CD14-positive monocyte (primary cell): ENCODE measurements around the gene IGF2R. TPM values are rescaled to one million over a fixed set of nuclear protein-coding genes. Genes with fewer than 3 reads are reported as not detected.

Source experiments
- DNase-seq, 3 donors: peaks; one replicate each; pipeline ENCODE4 v3.0.0-alpha.2; 2011 to 2022
- H2AFZ ChIP-seq: 2 replicates; pipeline ENCODE4 v1.6.0; 2012; ENCODE audit warnings: mild to moderate bottlenecking, low read depth, low read length, inconsistent platforms; ENCODE audit not compliant: insufficient read depth, poor library complexity, severe bottlenecking
- H3K27ac ChIP-seq, 2 donors: 1 replicate in 1 of 2; 2 replicates in 1 of 2; pipeline ENCODE4 v1.5.1; 2012 to 2013; ENCODE audit warnings: low read length in 2 of 2, control low read depth in 1 of 2, inconsistent platforms in 1 of 2, low read depth in 1 of 2, mild to moderate bottlenecking in 1 of 2
- H3K27me3 ChIP-seq, 2 donors: one replicate each; pipeline versions ENCODE4 v1.6.0 to v1.6.1; 2011 to 2013; ENCODE audit warnings: low read length in 2 of 2; ENCODE audit not compliant: control insufficient read depth in 2 of 2, insufficient read depth in 2 of 2
- H3K36me3 ChIP-seq, 2 donors: replicated peaks in 1 of 2; 1 replicate in 1 of 2; 2 replicates in 1 of 2; pipeline versions ENCODE4 v1.5.1 to v1.6.1; 2012 to 2013; ENCODE audit warnings: low read length in 2 of 2, control low read depth in 1 of 2, inconsistent platforms in 1 of 2, mild to moderate bottlenecking in 1 of 2; ENCODE audit not compliant: insufficient read depth in 2 of 2, control insufficient read depth in 1 of 2
- H3K4me1 ChIP-seq, 2 donors: 1 replicate in 1 of 2; 2 replicates in 1 of 2; pipeline versions ENCODE4 v1.5.1 to v1.6.1; 2012 to 2013; ENCODE audit warnings: low read length in 2 of 2, control low read depth in 1 of 2, inconsistent platforms in 1 of 2, mild to moderate bottlenecking in 1 of 2, moderate library complexity in 1 of 2; ENCODE audit not compliant: insufficient read depth in 2 of 2, control insufficient read depth in 1 of 2
- H3K4me2 ChIP-seq: replicated peaks from 2 replicates; pipeline ENCODE3; 2012; ENCODE audit warnings: low read length, moderate library complexity, mild to moderate bottlenecking; ENCODE audit not compliant: poor library complexity, severe bottlenecking; ENCODE audit errors: extremely low read depth
- H3K4me3 ChIP-seq, 3 experiments: fragments of 200-600 bp in 1 of 3; sonication (generic) in 1 of 3; replicated peaks in 1 of 3; 1 replicate in 2 of 3; 2 replicates in 1 of 3; pipeline ENCODE4 v1.5.1; 2011 to 2013; ENCODE audit warnings: low read length in 3 of 3, mild to moderate bottlenecking in 3 of 3, control low read depth in 2 of 3, low read depth in 2 of 3, inconsistent platforms in 1 of 3, moderate library complexity in 1 of 3
- H3K79me2 ChIP-seq: 2 replicates; pipeline ENCODE4 v1.6.0; 2012; ENCODE audit warnings: mild to moderate bottlenecking, control low read depth, inconsistent platforms, low read length, moderate library complexity; ENCODE audit not compliant: insufficient read depth
- H3K9ac ChIP-seq: 2 replicates; pipeline ENCODE4 v1.6.0; 2017; ENCODE audit warnings: low read length, mild to moderate bottlenecking; ENCODE audit not compliant: insufficient read depth, poor library complexity, severe bottlenecking
- H3K9me3 ChIP-seq, 2 donors: replicated peaks in 1 of 2; 1 replicate in 1 of 2; 2 replicates in 1 of 2; pipeline versions ENCODE4 v1.5.1 to v1.6.1; 2012 to 2013; ENCODE audit warnings: low read length in 2 of 2, control low read depth in 1 of 2; ENCODE audit not compliant: control insufficient read depth in 1 of 2, insufficient read depth in 1 of 2
- H4K20me1 ChIP-seq: 2 replicates; pipeline ENCODE4 v1.6.0; 2012; ENCODE audit warnings: mild to moderate bottlenecking, low read length, control low read depth, moderate library complexity; ENCODE audit not compliant: insufficient read depth
- H3K27ac Mint-ChIP-seq, 7 donors: one replicate each; pipeline ENCODE4 v1.8.0; 2020; ENCODE audit warnings: mild to moderate bottlenecking in 7 of 7, mixed read lengths in 7 of 7, moderate library complexity in 6 of 7, inconsistent platforms in 2 of 7
- H3K27me3 Mint-ChIP-seq, 3 donors: one replicate each; pipeline ENCODE4 v1.8.0; 2021 to 2022; ENCODE audit warnings: low read depth in 3 of 3, mild to moderate bottlenecking in 3 of 3, mixed read lengths in 3 of 3, moderate library complexity in 3 of 3, inconsistent platforms in 1 of 3
- H3K36me3 Mint-ChIP-seq, 2 donors: one replicate each; pipeline ENCODE4 v1.8.0; 2020; ENCODE audit warnings: mixed read lengths in 2 of 2, inconsistent platforms in 1 of 2, mild to moderate bottlenecking in 1 of 2
- H3K4me1 Mint-ChIP-seq: one replicate; pipeline ENCODE4 v1.8.0; 2020; ENCODE audit warnings: mild to moderate bottlenecking, mixed read lengths
- H3K4me3 Mint-ChIP-seq, 2 donors: one replicate each; pipeline ENCODE4 v1.8.0; 2020; ENCODE audit warnings: mild to moderate bottlenecking in 2 of 2, mixed read lengths in 2 of 2, moderate library complexity in 1 of 2
- H3K9me3 Mint-ChIP-seq, 7 donors: one replicate each; pipeline ENCODE4 v1.8.0; 2020 to 2022; ENCODE audit warnings: mixed read lengths in 7 of 7, mild to moderate bottlenecking in 6 of 7, moderate library complexity in 6 of 7, inconsistent platforms in 2 of 7
- CTCF ChIP-seq: fragments of 200-600 bp; IDR thresholded peaks from one replicate; pipeline ENCODE4 v1.8.0; 2022; ENCODE audit warnings: antibody characterized with exemption, mild to moderate bottlenecking
- WGBS: methylation state at CpG from one replicate; pipeline ENCODE4 v1.1.5; 2013; ENCODE audit warnings: missing lambda C conversion rate; ENCODE audit not compliant: insufficient coverage; 5-methylcytosine and 5-hydroxymethylcytosine counted together
- intact Hi-C, 2 donors: fragments of 100-400 bp; cut with micrococcal nuclease; formaldehyde crosslinking; loops; one replicate each; pipeline versions ENCODE4 v1.15.0 to v1.15.1; 2023
- polyA plus RNA-seq, 3 donors: library from polyadenylated mRNA; depleted of rRNA in 1 of 3; unstranded in 2 of 3; stranded (reverse) in 1 of 3; fragments of 300-500 nt in 2 of 3; fragments of >200 nt in 1 of 3; fragmentation: Illumina TruSeq in 2 of 3; gene quantifications; 1 replicate in 2 of 3; 2 replicates in 1 of 3; pipeline ENCODE4 v1.2.3, GENCODE V29; 2012 to 2021

Gene IGF2R
- polyA plus RNA-seq, 3 donors: 6.9 to 44.8 (median 8.2) TPM

GRCh38 chr6:160027076-160027475 is 58.2 kb downstream of the IGF2R start:
- 99% methylated on average over 11 of the region's 11 CpGs for WGBS
- H3K79me2 ChIP-seq: no peaks in the 10 kb centered on the region
- Mint-ChIP-seq H3K27ac (no peak overlapping the region), H3K9me3 (peaks cover 0 to 2% (median 0%) of the 10 kb centered on the region in 7 donors), H3K36me3 (peaks cover 65 to 66% of the 10 kb centered on the region in 2 donors), H3K4me1 (no peaks in the 10 kb centered on the region), H3K27me3 (peaks cover 0 to 4% (median 2%) of the 10 kb centered on the region in 3 donors), H3K4me3 (no peak overlapping the region)
- H3K4me2 ChIP-seq: no peak overlapping the region
- peaks cover 83 to 97% of the 10 kb centered on the region in 2 donors for H3K36me3 ChIP-seq
- peaks cover 100% of the 10 kb centered on the region for H4K20me1 ChIP-seq
- TF ChIP-seq CTCF: no peak
- no peaks in the 10 kb centered on the region for H3K27me3 ChIP-seq
- intact Hi-C loops: no loop called here
- no peak overlapping the region for H3K27ac ChIP-seq
- H3K4me1 ChIP-seq: no peaks in the 10 kb centered on the region
- no peak overlapping the region for H2AFZ ChIP-seq
- no peak overlapping the region for H3K9ac ChIP-seq
- DNase-seq: no peak
- no peaks in the 10 kb centered on the region for H3K9me3 ChIP-seq
- H3K4me3 ChIP-seq: no peak overlapping the region

GRCh38 chr6:160027931-160028330 is 59.0 kb downstream of the IGF2R start:
- Histone ChIP-seq H3K9me3 (no peaks in the 10 kb centered on the region), H3K79me2 (no peaks in the 10 kb centered on the region), H3K9ac (no peak overlapping the region), H3K4me1 (no peaks in the 10 kb centered on the region), H4K20me1 (peaks cover 100% of the 10 kb centered on the region), H3K36me3 (peaks cover 91 to 100% of the 10 kb centered on the region in 2 donors), H3K4me2 (no peak overlapping the region), H3K4me3 (no peak overlapping the region), H3K27ac (no peak overlapping the region), H2AFZ (no peak overlapping the region), H3K27me3 (no peaks in the 10 kb centered on the region)
- no peak overlapping the region for H3K4me3 Mint-ChIP-seq
- H3K27me3 Mint-ChIP-seq: peaks cover 0 to 5% (median 2%) of the 10 kb centered on the region in 3 donors
- no peak for TF ChIP-seq CTCF
- WGBS: 100% methylated on average over 5 of the region's 10 CpGs
- no peak overlapping the region for H3K27ac Mint-ChIP-seq
- H3K36me3 Mint-ChIP-seq: peaks cover 73 to 74% of the 10 kb centered on the region in 2 donors
- no peaks in the 10 kb centered on the region for H3K4me1 Mint-ChIP-seq
- intact Hi-C loops: no loop called here
- no peak for DNase-seq
- H3K9me3 Mint-ChIP-seq: peaks cover 0 to 2% (median 0%) of the 10 kb centered on the region in 7 donors
